K562 (cell line): ENCODE data around the gene WDR27. TPM values are rescaled to one million over a fixed set of nuclear protein-coding genes. Genes with fewer than 3 reads are reported as not detected.

Experiments
- ATAC-seq: fragments of 200-7000 bp; cut with Tn5 transposase; 3 replicates; pipeline ENCODE4 v1.9.1; 2020; ENCODE audit warnings: moderate library complexity
- BruUV-seq: library from RNA; stranded (reverse); fragments of 400-500 nt; replicated peaks from 2 replicates; lab custom pipeline; 2021; lab: Mats Ljungman, UMichigan
- CTCF ChIA-PET: fragments of 300-600 bp; formaldehyde crosslinking; extraction: SDS; loops from one replicate; lab custom pipeline; 2021; ENCODE audit warnings: low intra/inter-chr PET ratio; lab: Yijun Ruan, JAX
- POLR2A ChIA-PET: fragments of 300-600, 350-650 bp; sonication (Branson Sonifier 250); formaldehyde crosslinking; extraction: SDS; loops from one replicate; lab custom pipeline; 2021; ENCODE audit warnings: antibody characterized with exemption, inconsistent platforms; lab: Yijun Ruan, JAX
- DNase-seq, 4 experiments: peaks; one replicate each; pipeline versions ENCODE4 v3.0.0 to v3.0.0-alpha.2; 2011 to 2018; ENCODE audit warnings: low spot score in 3 of 4, mixed read lengths in 3 of 4; ENCODE audit errors: extremely low read depth in 1 of 4
- FAIRE-seq: peaks from 2 replicates; lab custom pipeline; 2011; peaks lifted over from hg19 to GRCh38; lab: Jason Lieb, UNC
- H2AFZ ChIP-seq: 2 replicates; pipeline ENCODE4 v1.6.0; 2011; ENCODE audit warnings: low read depth, low read length, control low read depth, inconsistent platforms
- H3K27ac ChIP-seq: fragments of 200-600 bp; 3 replicates; pipeline ENCODE4 v1.8.0; 2011; ENCODE audit warnings: low read depth, mild to moderate bottlenecking, control low read depth, inconsistent platforms, low read length, moderate library complexity, mixed read lengths; ENCODE audit errors: extremely low read depth
- H3K27me3 ChIP-seq, 2 experiments: fragments of 300-600 bp in 1 of 2; 2 replicates in 1 of 2; 3 replicates in 1 of 2; pipeline versions ENCODE4 v1.6.0 to v1.8.0; 2011; ENCODE audit warnings: inconsistent platforms in 2 of 2, low read length in 2 of 2, mild to moderate bottlenecking in 1 of 2, mixed read lengths in 1 of 2, moderate library complexity in 1 of 2; ENCODE audit not compliant: control insufficient read depth in 2 of 2, insufficient read depth in 2 of 2
- H3K36me3 ChIP-seq: fragments of 300-600 bp; 3 replicates; pipeline ENCODE4 v1.8.0; 2011; ENCODE audit warnings: mild to moderate bottlenecking, low read length, inconsistent platforms; ENCODE audit not compliant: control insufficient read depth, insufficient read depth
- H3K4me1 ChIP-seq, 2 experiments: fragments of 200-600 bp in 1 of 2; replicated peaks in 1 of 2; 2 replicates in 1 of 2; 3 replicates in 1 of 2; pipeline versions ENCODE4 v1.5.1 to v1.8.0; 2011; ENCODE audit warnings: inconsistent platforms in 2 of 2, low read length in 2 of 2, mild to moderate bottlenecking in 1 of 2, mixed read lengths in 1 of 2, moderate library complexity in 1 of 2; ENCODE audit not compliant: control insufficient read depth in 2 of 2, insufficient read depth in 2 of 2
- H3K4me2 ChIP-seq: 2 replicates; pipeline ENCODE4 v1.6.1; 2011; ENCODE audit warnings: low read length, control low read depth, inconsistent platforms, mixed read lengths; ENCODE audit not compliant: insufficient read depth
- H3K4me3 ChIP-seq: fragments of 200-600 bp; sonication (generic), shearing (Covaris generic); 2 replicates; pipeline ENCODE4 v1.5.1; 2016; ENCODE audit warnings: control low read depth, inconsistent platforms
- H3K79me2 ChIP-seq: fragments of 200-600 bp; 3 replicates; pipeline ENCODE4 v1.8.0; 2011; ENCODE audit warnings: low read length, inconsistent platforms; ENCODE audit not compliant: control insufficient read depth, insufficient read depth
- H3K9ac ChIP-seq, 2 experiments: 2 replicates each; pipeline versions ENCODE4 v1.6.0 to v1.6.1; 2011; ENCODE audit warnings: low read depth in 2 of 2, low read length in 2 of 2, control low read depth in 1 of 2, inconsistent platforms in 1 of 2, mild to moderate bottlenecking in 1 of 2, mixed read lengths in 1 of 2; ENCODE audit not compliant: insufficient read depth in 1 of 2
- H3K9me1 ChIP-seq: one replicate; pipeline ENCODE4 v1.6.0; 2011; ENCODE audit warnings: inconsistent platforms, mild to moderate bottlenecking, low read length, moderate library complexity; ENCODE audit not compliant: control insufficient read depth, insufficient read depth
- H3K9me3 ChIP-seq: replicated peaks from 2 replicates; pipeline ENCODE4 v1.5.1; 2011; ENCODE audit warnings: low read depth, low read length, inconsistent platforms; ENCODE audit not compliant: control insufficient read depth, insufficient read depth
- H4K20me1 ChIP-seq: replicated peaks from 2 replicates; pipeline ENCODE4 v1.6.1; 2011; ENCODE audit warnings: low read length, inconsistent platforms, mixed read lengths; ENCODE audit not compliant: control insufficient read depth, insufficient read depth
- C11orf30 ChIP-seq: fragments of 450-650 bp; IDR thresholded peaks from 2 replicates; pipeline ENCODE4 v1.6.1; 2016; ENCODE audit warnings: low read depth, mild to moderate bottlenecking
- KLF1 ChIP-seq: fragments of 450-650 bp; IDR thresholded peaks from 2 replicates; pipeline ENCODE4 v1.6.1; 2016; ENCODE audit warnings: missing genetic modification characterization, missing compliant biosample characterization
- MAFF ChIP-seq: IDR thresholded peaks from 2 replicates; pipeline ENCODE4 v1.6.1; 2012; ENCODE audit warnings: low read length, improper control_type of control experiment
- MAFG ChIP-seq: fragments of 450-650 bp; conservative IDR thresholded peaks from 2 replicates; pipeline ENCODE4 v1.6.1; 2016; ENCODE audit warnings: missing genetic modification characterization, missing compliant biosample characterization
- NR2C1 ChIP-seq, 2 experiments: fragments of 450-650 bp; IDR thresholded peaks; 2 replicates each; pipeline ENCODE4 v1.6.1; 2017; ENCODE audit warnings: mild to moderate bottlenecking in 2 of 2, antibody characterized with exemption in 1 of 2, inconsistent platforms in 1 of 2, missing compliant biosample characterization in 1 of 2, missing genetic modification characterization in 1 of 2
- OTX1 ChIP-seq: fragments of 450-650 bp; formaldehyde crosslinking; IDR thresholded peaks from 2 replicates; pipeline ENCODE4 v1.4.0; 2022; ENCODE audit warnings: mild to moderate bottlenecking
- PURB ChIP-seq: sonication (generic); formaldehyde crosslinking; IDR thresholded peaks from 2 replicates; pipeline ENCODE4 v1.9.0; 2021; ENCODE audit warnings: low read depth, mild to moderate bottlenecking, missing genetic modification reagents
- ZNF316 ChIP-seq: fragments of 450-650 bp; IDR thresholded peaks from 2 replicates; pipeline ENCODE4 v1.6.1; 2016
- ZNF431 ChIP-seq: sonication (generic); formaldehyde crosslinking; IDR thresholded peaks from 2 replicates; pipeline ENCODE4 v1.8.0; 2022; ENCODE audit warnings: mild to moderate bottlenecking, missing genetic modification reagents
- WGBS: fragments of 100-300 bp; shearing (Covaris generic); methylation state at CpG from one replicate; pipeline ENCODE4 v1.1.6; 2016; ENCODE audit warnings: low coverage, mixed read lengths; ENCODE audit not compliant: insufficient coverage; ENCODE audit errors: missing lambda C conversion rate; 5-methylcytosine and 5-hydroxymethylcytosine counted together
- in situ Hi-C: fragments of 300-500 bp; cut with MboI; formaldehyde crosslinking; loops from 4 replicates; pipeline ENCODE4 v1.15.0; 2018; ENCODE audit warnings: inconsistent platforms, mixed read lengths
- intact Hi-C: fragments of 100-400 bp; cut with micrococcal nuclease; formaldehyde crosslinking; loops from 2 replicates; pipeline ENCODE4 v1.14.2; 2022
- polyA plus RNA-seq, 8 experiments: library from polyadenylated mRNA; depleted of rRNA in 4 of 8; stranded (reverse) in 5 of 8; unstranded in 3 of 8; fragments of >200 nt; fragmentation: Nextera tagmentation in 2 of 8; fragmentation: Illumina TruSeq in 1 of 8; extraction: Ambion mirVana in 2 of 8; extraction: Trizol in 1 of 8; gene quantifications; 2 replicates each; pipeline versions ENCODE4 v1.2.1 to v1.2.3, GENCODE V29; 2011 to 2014; ENCODE audit warnings: inconsistent platforms in 1 of 8, missing spikeins in 1 of 8
- total RNA-seq, 7 experiments: library from RNA; depleted of rRNA in 6 of 7; stranded (reverse); fragments of >200 nt in 6 of 7; fragmentation: Illumina TruSeq in 2 of 7; extraction: Trizol in 2 of 7; gene quantifications; 2 replicates each; pipeline versions ENCODE4 v1.2.1 to v1.2.3, GENCODE V29; 2011 to 2021; ENCODE audit warnings: low replicate concordance in 1 of 7
- TF ChIP-seq, protein P1 (sequence below): fragments of 450-650 bp; formaldehyde crosslinking; IDR thresholded peaks from 2 replicates; pipeline ENCODE4 v1.4.0; 2020; ENCODE audit warnings: mild to moderate bottlenecking, moderate library complexity
- TF ChIP-seq, protein P2 (sequence below), 2 experiments: fragments of 450-650 bp; IDR thresholded peaks; 2 replicates each; pipeline ENCODE4 v1.6.1; 2018; ENCODE audit warnings: mild to moderate bottlenecking in 2 of 2, low read depth in 1 of 2; ENCODE audit not compliant: partially characterized antibody in 2 of 2

WDR27 gene
- total and polyA plus RNA-seq, 9 of the 15 experiments (the other 6 are each of a cell fraction or from before 2014, with no cell fraction given), result 4.3 to 77.2 (median 22.7) TPM

DNA sequence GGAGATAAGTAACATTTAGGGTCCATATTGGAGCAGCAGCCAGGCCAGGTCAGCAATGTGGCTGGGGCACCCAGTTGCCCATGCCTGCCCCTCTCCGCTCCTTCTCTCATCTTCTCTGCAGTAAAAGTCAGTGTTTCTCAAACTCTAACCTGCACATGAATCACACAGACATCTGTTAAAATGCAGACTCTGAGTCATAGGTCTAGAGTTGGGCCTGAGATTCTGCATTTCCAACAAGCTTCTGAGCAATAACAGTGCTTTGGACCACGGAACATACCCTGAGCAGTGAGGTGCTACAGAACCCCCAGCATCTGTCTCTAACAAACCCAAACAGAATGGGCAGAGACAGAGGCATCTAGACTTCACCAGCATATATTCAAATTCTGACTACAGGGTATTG is 12.3 kb upstream of the WDR27 start (continued):
- TF ChIP-seq, protein P1, sequence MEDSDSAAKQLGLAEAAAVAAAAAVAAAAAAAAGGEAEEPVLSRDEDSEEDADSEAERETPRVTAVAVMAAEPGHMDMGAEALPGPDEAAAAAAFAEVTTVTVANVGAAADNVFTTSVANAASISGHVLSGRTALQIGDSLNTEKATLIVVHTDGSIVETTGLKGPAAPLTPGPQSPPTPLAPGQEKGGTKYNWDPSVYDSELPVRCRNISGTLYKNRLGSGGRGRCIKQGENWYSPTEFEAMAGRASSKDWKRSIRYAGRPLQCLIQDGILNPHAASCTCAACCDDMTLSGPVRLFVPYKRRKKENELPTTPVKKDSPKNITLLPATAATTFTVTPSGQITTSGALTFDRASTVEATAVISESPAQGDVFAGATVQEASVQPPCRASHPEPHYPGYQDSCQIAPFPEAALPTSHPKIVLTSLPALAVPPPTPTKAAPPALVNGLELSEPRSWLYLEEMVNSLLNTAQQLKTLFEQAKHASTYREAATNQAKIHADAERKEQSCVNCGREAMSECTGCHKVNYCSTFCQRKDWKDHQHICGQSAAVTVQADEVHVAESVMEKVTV (CRISPR knock-in tag), result no peak
- no peak for TF ChIP-seq PURB
- TF ChIP-seq ZNF431 (CRISPR knock-in tag), result no peak
- TF ChIP-seq KLF1 (tag), result no peak

DNA sequence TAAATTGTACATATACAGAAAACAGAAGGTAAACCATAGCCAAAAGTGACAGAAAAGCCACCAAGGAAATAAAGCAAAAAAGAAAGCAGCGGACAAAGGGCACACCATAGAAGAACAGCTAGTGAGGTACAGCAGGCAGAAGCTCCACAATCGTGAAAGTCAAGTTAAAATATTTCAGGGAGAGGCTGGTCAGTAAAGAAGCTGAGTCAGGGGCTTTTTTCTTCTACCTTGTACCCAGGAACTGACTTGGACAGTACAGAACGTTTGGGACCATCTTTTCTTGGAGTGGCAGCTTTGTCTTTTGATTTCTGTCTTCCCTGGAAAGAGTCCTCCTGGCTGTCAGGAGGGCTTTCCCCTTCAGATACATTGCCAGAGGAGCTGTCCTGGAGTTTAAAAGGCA is 8.2 kb upstream of the WDR27 start:
- no peak for DNase-seq
- no peak for FAIRE-seq
- H3K4me3 ChIP-seq, result no peak overlapping the region
- TF ChIP-seq NR2C1 (IDR thresholded peaks at IDR 0.05) (no peak), NR2C1 (tag; IDR thresholded peaks at IDR 0.05) (no peak), C11orf30 (peak; percentile 58), MAFG (tag) (0 out of 2 replicates have a peak, but pooled peaks have one; percentile 13), OTX1 (no peak), MAFF (peak; percentile 13; the same call in 1 of the 2 replicates), ZNF316 (peak; percentile 77)
- TF ChIP-seq, protein P2, sequence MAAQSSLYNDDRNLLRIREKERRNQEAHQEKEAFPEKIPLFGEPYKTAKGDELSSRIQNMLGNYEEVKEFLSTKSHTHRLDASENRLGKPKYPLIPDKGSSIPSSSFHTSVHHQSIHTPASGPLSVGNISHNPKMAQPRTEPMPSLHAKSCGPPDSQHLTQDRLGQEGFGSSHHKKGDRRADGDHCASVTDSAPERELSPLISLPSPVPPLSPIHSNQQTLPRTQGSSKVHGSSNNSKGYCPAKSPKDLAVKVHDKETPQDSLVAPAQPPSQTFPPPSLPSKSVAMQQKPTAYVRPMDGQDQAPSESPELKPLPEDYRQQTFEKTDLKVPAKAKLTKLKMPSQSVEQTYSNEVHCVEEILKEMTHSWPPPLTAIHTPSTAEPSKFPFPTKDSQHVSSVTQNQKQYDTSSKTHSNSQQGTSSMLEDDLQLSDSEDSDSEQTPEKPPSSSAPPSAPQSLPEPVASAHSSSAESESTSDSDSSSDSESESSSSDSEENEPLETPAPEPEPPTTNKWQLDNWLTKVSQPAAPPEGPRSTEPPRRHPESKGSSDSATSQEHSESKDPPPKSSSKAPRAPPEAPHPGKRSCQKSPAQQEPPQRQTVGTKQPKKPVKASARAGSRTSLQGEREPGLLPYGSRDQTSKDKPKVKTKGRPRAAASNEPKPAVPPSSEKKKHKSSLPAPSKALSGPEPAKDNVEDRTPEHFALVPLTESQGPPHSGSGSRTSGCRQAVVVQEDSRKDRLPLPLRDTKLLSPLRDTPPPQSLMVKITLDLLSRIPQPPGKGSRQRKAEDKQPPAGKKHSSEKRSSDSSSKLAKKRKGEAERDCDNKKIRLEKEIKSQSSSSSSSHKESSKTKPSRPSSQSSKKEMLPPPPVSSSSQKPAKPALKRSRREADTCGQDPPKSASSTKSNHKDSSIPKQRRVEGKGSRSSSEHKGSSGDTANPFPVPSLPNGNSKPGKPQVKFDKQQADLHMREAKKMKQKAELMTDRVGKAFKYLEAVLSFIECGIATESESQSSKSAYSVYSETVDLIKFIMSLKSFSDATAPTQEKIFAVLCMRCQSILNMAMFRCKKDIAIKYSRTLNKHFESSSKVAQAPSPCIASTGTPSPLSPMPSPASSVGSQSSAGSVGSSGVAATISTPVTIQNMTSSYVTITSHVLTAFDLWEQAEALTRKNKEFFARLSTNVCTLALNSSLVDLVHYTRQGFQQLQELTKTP (IDR thresholded peaks at IDR 0.05; ENCODE audit: low read depth in 1 of 2, partially characterized antibody in 2 of 2), result no peak
- H3K27ac ChIP-seq, result no peak overlapping the region
- no peak overlapping the region for H3K4me2 ChIP-seq
- no peak overlapping the region for H3K9ac ChIP-seq
- H3K36me3 ChIP-seq, result peaks cover 87% of the 10 kb centered on the region
- no peaks in the 10 kb centered on the region; the same call in 1 of the 2 replicates for H4K20me1 ChIP-seq
- H3K9me1 ChIP-seq, result no peaks in the 10 kb centered on the region
- no peaks in the 10 kb centered on the region for H3K9me3 ChIP-seq
- CTCF ChIA-PET, result no interaction called here
- ATAC-seq, result no peak
- intact Hi-C loops, result no loop called here
- no TSS peak for BruUV-seq
- peaks cover 16% of the 10 kb centered on the region for H3K79me2 ChIP-seq
- H3K27me3 ChIP-seq, result no peaks in the 10 kb centered on the region
- 44% methylated on average over 3 of the region's 3 CpGs for WGBS
- in situ Hi-C loops, result no loop called here
- POLR2A ChIA-PET, result interaction anchor here (1.2 to 4.5 kb wide), 2 partner anchors 8 to 11 kb away, joined by 12 to 46 read pairs; partner anchors contain the start of genes C6orf120 and WDR27
- no peak overlapping the region for H2AFZ ChIP-seq
- peaks cover 0 to 2% of the 10 kb centered on the region in 2 experiments; a peak in 2 of 5 replicates for H3K4me1 ChIP-seq
